Spleen (tissue), 11 donors: ENCODE data around the gene NAA15. TPM values are rescaled to one million over a fixed set of nuclear protein-coding genes. Genes with fewer than 3 reads are reported as not detected.
A peak's percentile ranks its signal among the peaks of the same experiment; 100 is the strongest.

ENCODE experiments used
- DNase-seq: peaks from one replicate; pipeline ENCODE4 v3.0.0-alpha.2; 2020
- H3K27ac ChIP-seq, 8 donors: fragments of 200-600 bp; sonication (generic) in 7 of 8; 1 replicate in 4 of 8; 2 replicates in 4 of 8; pipeline versions ENCODE4 v1.5.0 to v1.8.0; 2016 to 2021; ENCODE audit warnings: inconsistent platforms in 4 of 8, mild to moderate bottlenecking in 4 of 8, moderate library complexity in 1 of 8
- H3K27me3 ChIP-seq, 7 donors: fragments of 200-600 bp; sonication (generic) in 6 of 7; replicated peaks in 1 of 7; 1 replicate in 4 of 7; 2 replicates in 3 of 7; pipeline versions ENCODE4 v1.5.0 to v1.8.0; 2016 to 2021; ENCODE audit warnings: inconsistent platforms in 3 of 7, mild to moderate bottlenecking in 1 of 7
- H3K36me3 ChIP-seq, 6 donors: fragments of 200-600 bp; sonication (generic) in 5 of 6; 1 replicate in 4 of 6; 2 replicates in 2 of 6; pipeline versions ENCODE4 v1.5.0 to v1.8.0; 2016 to 2021; ENCODE audit warnings: inconsistent platforms in 2 of 6
- H3K4me1 ChIP-seq, 6 donors: fragments of 200-600 bp; sonication (generic) in 5 of 6; 1 replicate in 3 of 6; 2 replicates in 3 of 6; pipeline versions ENCODE4 v1.5.0 to v1.8.0; 2016 to 2021; ENCODE audit warnings: inconsistent platforms in 3 of 6
- H3K4me3 ChIP-seq, 8 donors: fragments of 200-600 bp; sonication (generic) in 7 of 8; 1 replicate in 4 of 8; 2 replicates in 4 of 8; pipeline versions ENCODE4 v1.5.0 to v1.8.0; 2016 to 2021; ENCODE audit warnings: inconsistent platforms in 4 of 8, mild to moderate bottlenecking in 4 of 8, moderate library complexity in 2 of 8
- H3K9me3 ChIP-seq, 8 donors: fragments of 200-600 bp; sonication (generic) in 7 of 8; 1 replicate in 4 of 8; 2 replicates in 4 of 8; pipeline versions ENCODE4 v1.5.0 to v1.8.0; 2016 to 2021; ENCODE audit warnings: inconsistent platforms in 4 of 8
- CTCF ChIP-seq, 11 experiments: fragments of 200-600 bp in 7 of 11; fragments of 450-650 bp in 4 of 11; sonication (generic) in 4 of 11; IDR thresholded peaks in 8 of 11; conservative IDR thresholded peaks in 3 of 11; 1 replicate in 7 of 11; 2 replicates in 4 of 11; pipeline versions ENCODE4 v1.4.0 to v1.8.0; 2016 to 2021; ENCODE audit warnings: antibody characterized with exemption in 11 of 11, inconsistent platforms in 4 of 11, mild to moderate bottlenecking in 1 of 11
- POLR2A ChIP-seq, 3 donors: fragments of 450-650 bp; IDR thresholded peaks; one replicate each; pipeline ENCODE4 v1.5.1; 2017; ENCODE audit warnings: antibody characterized with exemption in 3 of 3, mild to moderate bottlenecking in 1 of 3
- POLR2AphosphoS5 ChIP-seq, 3 donors: sonication (generic); formaldehyde crosslinking; IDR thresholded peaks; one replicate each; pipeline ENCODE4 v1.5.1; 2017; ENCODE audit warnings: antibody characterized with exemption in 3 of 3
- WGBS, 5 donors: extraction: QIAGEN DNeasy Blood & Tissue Kit in 3 of 5; methylation state at CpG; one replicate each; pipeline versions ENCODE4 v1.1.5 to v1.1.7; 2013 to 2018; 5-methylcytosine and 5-hydroxymethylcytosine counted together
- intact Hi-C: fragments of 100-400 bp; cut with DNase I; formaldehyde crosslinking; loops from one replicate; pipeline ENCODE4 v1.15.0; 2023; ENCODE audit warnings: low total_unique reads
- polyA plus RNA-seq, 3 donors: library from polyadenylated mRNA; stranded (reverse); fragments of 200-250 nt; gene quantifications; one replicate each; pipeline ENCODE4 v1.2.1, GENCODE V29; 2013
- total RNA-seq, 7 donors: library from RNA; depleted of rRNA in 3 of 7; stranded (reverse); fragments of >200 nt in 3 of 7; fragmentation: NEBNext Ultra II Directional in 4 of 7; extraction: Animal tissue kit (Norgen Biotek cat#: 25700) in 4 of 7; gene quantifications; one replicate each; pipeline versions ENCODE4 v1.1.0 to v1.2.1, GENCODE V29; 2016 to 2021
- donor health status: healthy with polysubstance abuse.
- donor health status: DM: no; HTN: no; CAD: no; lungs with moderate emphysema.
- donor health status: DM: no; HTN: no; CAD: no.
- donor health status: Bipolar disorder and iron deficiency.
- donor health status: healthy.
- donor health status: DM: no; HTN: no; CAD: no.
- donor health status: DM: yes; HTN: yes; CAD: no.

NAA15 gene
- total and polyA plus RNA-seq, 10 donors, result 5.4 to 66.7 (median 37.8) TPM

- intact Hi-C loops, result no loop called here
- peak overlapping the region in 4 of 8 donors; percentile 42 to 73 (median 44) for H3K4me3 ChIP-seq
- H3K9me3 ChIP-seq, result no peaks in the 10 kb centered on the region
- peaks cover 0 to 66% (median 33%) of the 10 kb centered on the region in 7 donors for H3K27me3 ChIP-seq
- H3K4me1 ChIP-seq, result peaks cover 14 to 24% (median 19%) of the 10 kb centered on the region in 6 donors
- 52 to 82% (median 59%) methylated on average over 16 of the region's 16 CpGs for WGBS, 5 donors
- no peaks in the 10 kb centered on the region for H3K36me3 ChIP-seq
- no peak for TF ChIP-seq POLR2AphosphoS5 (IDR thresholded peaks at IDR 0.05)
- no peak for TF ChIP-seq POLR2A (IDR thresholded peaks at IDR 0.05)
- no peak for TF ChIP-seq CTCF (IDR thresholded peaks at IDR 0.05 in 8 of 11, conservative IDR thresholded peaks at IDR 0.05 in 3 of 11)
- no peak overlapping the region for H3K27ac ChIP-seq
- DNase-seq, result no peak
These were observed 22.8 kb upstream of the NAA15 start for GRCh38 chr4:139278485-139278884.

- no peak for TF ChIP-seq POLR2A (IDR thresholded peaks at IDR 0.05)
- TF ChIP-seq POLR2AphosphoS5 (IDR thresholded peaks at IDR 0.05), result no peak
- no peak for TF ChIP-seq CTCF (IDR thresholded peaks at IDR 0.05 in 8 of 11, conservative IDR thresholded peaks at IDR 0.05 in 3 of 11)
- WGBS, 5 donors, result 10 to 22% (median 13%) methylated on average over 38 to 40 of the region's 40 CpGs
- peak; percentile 80 for DNase-seq
- H3K27me3 ChIP-seq, result peaks cover 0 to 66% (median 33%) of the 10 kb centered on the region in 7 donors
- no peaks in the 10 kb centered on the region for H3K36me3 ChIP-seq
- intact Hi-C loops, result no loop called here
- H3K27ac ChIP-seq, result no peak overlapping the region
- H3K4me1 ChIP-seq, result peaks cover 14 to 24% (median 19%) of the 10 kb centered on the region in 6 donors
- peaks cover 0 to 2% (median under 1%) of the 10 kb centered on the region in 8 donors for H3K9me3 ChIP-seq
- H3K4me3 ChIP-seq, result peak overlapping the region; percentile 6 to 73 (median 42)
These were observed 22.2 kb upstream of the NAA15 start for GRCh38 chr4:139278912-139279759.

- WGBS, 5 donors, result 6 to 11% (median 8%) methylated on average over 22 to 51 of the region's 51 CpGs
- H3K27me3 ChIP-seq, result peaks cover 0 to 60% (median 33%) of the 10 kb centered on the region in 7 donors
These were observed 21.3 kb upstream of the NAA15 start, which contains the start of gene MGARP for GRCh38 chr4:139279760-139280620. Gene MGARP, minus strand, starts transcription at chr4:139280225. Its CDS starts 67 bp downstream, at chr4:139280158.

More at GRCh38 chr4:139279760-139280620, 21.3 kb upstream of the NAA15 start, which contains the start of gene MGARP:
- intact Hi-C loops, result no loop called here
- Histone ChIP-seq H3K4me1 (peaks cover 14 to 24% (median 19%) of the 10 kb centered on the region in 6 donors), H3K4me3 (peak within 1 kb of the TSS; percentile 6 to 73 (median 42)), H3K27ac (no peak within 1 kb of the TSS), H3K9me3 (peaks cover 0 to 10% (median 9%) of the 10 kb centered on the region in 8 donors), H3K36me3 (no peaks in the 10 kb centered on the region)
- DNase-seq, result peak; percentile 85
- TF ChIP-seq POLR2AphosphoS5 (IDR thresholded peaks at IDR 0.05) (peak in 1 of 3 donors; percentile 15), CTCF (IDR thresholded peaks at IDR 0.05 in 8 of 11, conservative IDR thresholded peaks at IDR 0.05 in 3 of 11) (no peak)
